Testis (tissue), 2 donors: ENCODE results near the gene MMRN1.

Experiments
- CTCF ChIP-seq, 3 experiments: fragments of 450-650 bp in 2 of 3; fragments of 200-600 bp in 1 of 3; sonication (generic) in 1 of 3; IDR thresholded peaks; one replicate each; pipeline ENCODE4 v1.5.1; 2016 to 2019; ENCODE audit warnings: antibody characterized with exemption in 3 of 3, mild to moderate bottlenecking in 2 of 3, moderate library complexity in 1 of 3
- POLR2A ChIP-seq: fragments of 450-650 bp; IDR thresholded peaks from one replicate; pipeline ENCODE4 v1.6.1; 2017; ENCODE audit warnings: antibody characterized with exemption, mild to moderate bottlenecking, moderate library complexity

GRCh38 chr4:89878611-89879010 lies 16.0 kb upstream of the MMRN1 start:
- TF ChIP-seq CTCF (IDR thresholded peaks at IDR 0.05) (no peak), POLR2A (no peak)
